Measurements from ENCODE around the gene SALL3.

DNA sequence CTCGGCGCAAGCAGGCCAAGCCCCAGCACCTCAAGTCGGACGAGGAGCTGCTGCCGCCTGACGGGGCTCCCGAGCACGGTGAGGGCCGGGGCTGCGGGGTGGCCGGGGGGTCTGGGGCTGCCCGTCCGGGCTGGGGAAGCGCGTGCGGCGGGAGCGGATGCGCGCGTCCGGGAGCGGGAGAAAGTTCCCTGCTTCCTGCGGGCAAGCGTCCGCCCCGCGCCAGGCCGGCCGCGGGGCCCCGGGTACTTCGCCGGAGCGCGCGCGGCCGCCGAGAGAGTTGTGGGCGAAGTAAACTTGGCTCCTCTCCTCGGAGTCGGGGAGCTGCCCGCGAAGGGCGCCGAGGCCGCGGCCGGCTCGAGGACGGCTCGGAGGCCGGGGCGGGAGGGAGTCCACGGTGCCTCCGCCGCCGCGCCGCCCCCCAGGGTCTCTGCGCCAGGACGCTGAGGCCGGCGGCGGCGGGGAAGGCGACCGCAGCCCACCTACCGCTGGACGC is 707 bp downstream of the SALL3 start:
- no peak for TF ChIP-seq POLR2A (IDR thresholded peaks at IDR 0.05; ENCODE audit: low read depth, low read length)
- TF ChIP-seq TAF1 (IDR thresholded peaks at IDR 0.05; ENCODE audit: borderline replicate concordance, low read depth, low read length), result no peak
- TF ChIP-seq POLR2AphosphoS5 (IDR thresholded peaks at IDR 0.05; ENCODE audit: low read depth, low read length), result no peak

Data from GM12892 (cell line).